Measurements from ENCODE around the gene UQCR11.
"Not testable (repeated sequence)": the region's sequence is repeated elsewhere in the genome, so short reads cannot be mapped to it uniquely, and the experiment has no call there.

GRCh38 chr19:1640893-1641448 lies 35.7 kb upstream of the UQCR11 start:
- TF ChIP-seq, protein P1, sequence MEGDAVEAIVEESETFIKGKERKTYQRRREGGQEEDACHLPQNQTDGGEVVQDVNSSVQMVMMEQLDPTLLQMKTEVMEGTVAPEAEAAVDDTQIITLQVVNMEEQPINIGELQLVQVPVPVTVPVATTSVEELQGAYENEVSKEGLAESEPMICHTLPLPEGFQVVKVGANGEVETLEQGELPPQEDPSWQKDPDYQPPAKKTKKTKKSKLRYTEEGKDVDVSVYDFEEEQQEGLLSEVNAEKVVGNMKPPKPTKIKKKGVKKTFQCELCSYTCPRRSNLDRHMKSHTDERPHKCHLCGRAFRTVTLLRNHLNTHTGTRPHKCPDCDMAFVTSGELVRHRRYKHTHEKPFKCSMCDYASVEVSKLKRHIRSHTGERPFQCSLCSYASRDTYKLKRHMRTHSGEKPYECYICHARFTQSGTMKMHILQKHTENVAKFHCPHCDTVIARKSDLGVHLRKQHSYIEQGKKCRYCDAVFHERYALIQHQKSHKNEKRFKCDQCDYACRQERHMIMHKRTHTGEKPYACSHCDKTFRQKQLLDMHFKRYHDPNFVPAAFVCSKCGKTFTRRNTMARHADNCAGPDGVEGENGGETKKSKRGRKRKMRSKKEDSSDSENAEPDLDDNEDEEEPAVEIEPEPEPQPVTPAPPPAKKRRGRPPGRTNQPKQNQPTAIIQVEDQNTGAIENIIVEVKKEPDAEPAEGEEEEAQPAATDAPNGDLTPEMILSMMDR (IDR thresholded peaks at IDR 0.05) = not testable (repeated sequence)
- not testable (repeated sequence) for TF ChIP-seq POLR2AphosphoS5 (IDR thresholded peaks at IDR 0.05)
